Posterior cingulate gyrus (tissue), 11 donors: ENCODE measurements around the gene PDE4DIP.
"Not testable (repeated sequence)": the region's sequence is repeated elsewhere in the genome, so short reads cannot be mapped to it uniquely, and the experiment has no call there.

Experiments used
- DNase-seq, 10 donors: peaks; one replicate each; pipeline versions ENCODE4 v3.0.0 to v3.0.0-alpha.2; 2020 to 2021; ENCODE audit warnings: mixed read lengths in 3 of 10
- intact Hi-C: fragments of 100-400 bp; cut with DNase I; formaldehyde crosslinking; loops from one replicate; pipeline ENCODE4 v1.15.1; 2023

Gene PDE4DIP

DNA sequence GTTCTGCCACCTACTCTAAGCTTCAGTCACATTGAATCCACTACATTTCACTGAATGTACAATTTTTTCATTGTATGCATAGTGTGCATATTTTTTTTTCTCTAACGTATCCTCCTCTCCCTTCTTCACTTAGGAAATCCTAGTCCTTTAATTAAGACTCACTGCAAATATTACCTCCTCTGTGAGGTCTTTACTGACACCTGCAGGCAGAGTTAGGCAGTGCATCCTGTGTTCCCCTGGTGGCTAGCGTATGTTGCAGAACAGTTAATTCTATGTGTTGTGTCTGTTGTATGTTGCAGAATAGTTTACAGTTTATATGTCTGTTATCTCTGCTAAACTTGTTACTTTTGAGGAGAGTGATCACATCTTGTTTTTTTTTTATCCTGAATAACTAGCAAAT lies 121.9 kb downstream of the PDE4DIP start:
- DNase-seq, intact Hi-C loops: not testable (repeated sequence)

DNA sequence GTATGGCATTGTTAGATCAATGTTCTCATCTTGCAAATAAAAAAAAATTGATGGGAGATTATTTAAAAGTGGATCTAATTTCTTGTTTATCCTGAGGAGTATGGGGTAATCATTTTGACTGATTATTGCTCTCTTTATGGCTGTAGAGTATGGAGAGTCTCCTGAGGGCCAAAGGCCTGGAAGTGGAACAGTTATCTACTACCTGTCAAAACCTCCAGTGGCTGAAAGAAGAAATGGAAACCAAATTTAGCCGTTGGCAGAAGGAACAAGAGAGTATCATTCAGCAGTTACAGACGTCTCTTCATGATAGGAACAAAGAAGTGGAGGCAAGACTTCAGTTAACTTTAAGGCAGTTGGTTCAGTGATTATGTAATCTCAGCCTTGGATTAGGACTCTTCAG lies 123.4 kb downstream of the PDE4DIP start:
- intact Hi-C loops, DNase-seq: not testable (repeated sequence)

DNA sequence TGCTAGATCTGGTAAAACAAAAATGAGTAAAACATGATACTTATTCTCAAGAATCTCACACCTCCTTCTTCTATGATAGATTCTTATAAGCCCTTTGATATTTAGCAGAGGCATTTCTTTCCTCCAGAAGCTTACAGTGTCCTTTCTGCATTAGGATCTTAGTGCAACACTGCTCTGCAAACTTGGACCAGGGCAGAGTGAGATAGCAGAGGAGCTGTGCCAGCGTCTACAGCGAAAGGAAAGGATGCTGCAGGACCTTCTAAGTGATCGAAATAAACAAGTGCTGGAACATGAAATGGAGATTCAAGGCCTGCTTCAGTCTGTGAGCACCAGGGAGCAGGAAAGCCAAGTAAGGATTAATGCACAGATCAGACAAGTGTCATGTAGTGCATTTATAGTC lies 124.5 kb downstream of the PDE4DIP start:
- DNase-seq, intact Hi-C loops: not testable (repeated sequence)

DNA sequence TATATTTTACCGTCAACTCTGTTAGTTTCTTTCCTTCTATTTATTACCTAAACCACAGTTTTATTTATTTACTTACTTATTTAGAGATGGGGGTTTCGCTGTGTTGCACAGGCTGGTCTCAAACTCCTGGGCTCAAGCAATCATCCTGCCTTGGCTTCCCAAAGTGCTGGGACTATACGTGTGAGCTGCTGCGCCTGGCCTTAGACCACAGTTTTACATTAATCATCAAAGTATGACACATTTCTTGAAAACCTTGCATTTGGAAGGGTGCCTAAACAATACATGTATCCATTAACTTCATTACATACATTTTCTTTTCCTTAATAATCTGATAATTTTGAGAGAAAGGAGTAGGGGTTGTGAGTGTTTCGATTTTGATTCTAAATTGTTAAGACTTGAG lies 124.9 kb downstream of the PDE4DIP start:
- DNase-seq, intact Hi-C loops: not testable (repeated sequence)

DNA sequence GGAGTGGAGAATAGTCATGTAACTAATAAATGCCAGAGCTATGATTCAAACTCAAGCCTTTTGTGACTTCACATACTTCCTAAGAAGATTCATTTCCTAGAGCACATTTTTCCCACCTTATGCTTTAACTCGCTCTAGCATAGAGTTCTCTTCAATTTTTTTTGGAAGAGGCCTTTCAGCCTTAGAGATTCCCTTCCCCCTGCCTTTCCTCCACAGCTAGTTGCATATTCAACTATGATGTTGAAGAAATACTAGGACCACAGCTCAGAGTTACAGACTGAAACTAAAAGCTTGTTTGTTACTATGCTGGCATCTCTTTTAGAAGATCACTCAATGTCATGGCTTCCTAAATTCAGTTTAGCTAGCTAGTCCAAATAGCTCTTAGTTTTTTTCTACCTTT lies 131.2 kb downstream of the PDE4DIP start:
- DNase-seq, intact Hi-C loops: not testable (repeated sequence)

DNA sequence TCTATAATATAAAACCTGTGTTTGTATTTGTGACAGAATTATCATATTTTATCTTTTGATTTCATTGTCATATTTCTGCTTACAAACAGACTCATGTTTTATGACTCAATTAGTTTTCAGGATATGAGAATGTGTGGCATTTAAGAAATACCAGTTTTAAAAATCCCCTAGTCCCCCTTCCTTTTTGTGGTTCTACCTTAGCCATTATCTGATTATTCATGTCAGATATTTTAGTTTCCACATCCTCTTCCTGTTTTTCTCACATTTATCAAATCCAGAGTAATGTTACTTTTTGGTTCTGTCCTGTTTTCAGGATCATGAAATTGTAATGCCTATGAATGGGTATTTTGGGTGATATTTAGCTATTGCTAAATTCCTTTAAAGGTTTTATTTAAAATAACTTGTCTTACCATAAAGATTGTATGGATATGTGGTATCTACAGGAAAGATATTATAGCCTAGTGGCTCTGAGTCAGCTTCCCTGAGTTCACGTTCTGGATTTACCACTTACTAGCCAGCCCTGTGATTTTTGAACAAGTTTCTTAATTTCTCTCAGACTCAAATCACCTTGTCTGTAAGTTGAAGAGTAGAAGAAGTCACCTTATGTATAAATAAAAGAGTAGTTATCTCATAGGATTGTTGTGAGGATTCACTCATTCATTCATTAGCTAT lies 131.8 kb downstream of the PDE4DIP start:
- DNase-seq, intact Hi-C loops: not testable (repeated sequence)

DNA sequence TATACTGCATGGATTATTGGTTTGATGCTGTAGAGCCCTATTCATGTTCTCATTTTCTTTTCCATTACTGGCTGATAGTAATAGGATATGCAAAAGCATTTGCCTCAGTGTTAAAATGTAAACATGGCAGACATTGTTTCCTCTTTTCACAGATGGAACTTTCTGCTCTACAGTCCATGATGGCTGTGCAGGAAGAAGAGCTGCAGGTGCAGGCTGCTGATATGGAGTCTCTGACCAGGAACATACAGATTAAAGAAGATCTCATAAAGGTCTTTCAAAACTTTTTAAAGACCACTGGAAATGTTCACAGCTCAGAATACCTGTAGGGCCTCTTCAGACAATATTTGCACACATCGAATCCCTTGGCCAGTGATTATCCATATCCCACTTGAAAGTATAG lies 133.6 kb downstream of the PDE4DIP start:
- DNase-seq, intact Hi-C loops: not testable (repeated sequence)

DNA sequence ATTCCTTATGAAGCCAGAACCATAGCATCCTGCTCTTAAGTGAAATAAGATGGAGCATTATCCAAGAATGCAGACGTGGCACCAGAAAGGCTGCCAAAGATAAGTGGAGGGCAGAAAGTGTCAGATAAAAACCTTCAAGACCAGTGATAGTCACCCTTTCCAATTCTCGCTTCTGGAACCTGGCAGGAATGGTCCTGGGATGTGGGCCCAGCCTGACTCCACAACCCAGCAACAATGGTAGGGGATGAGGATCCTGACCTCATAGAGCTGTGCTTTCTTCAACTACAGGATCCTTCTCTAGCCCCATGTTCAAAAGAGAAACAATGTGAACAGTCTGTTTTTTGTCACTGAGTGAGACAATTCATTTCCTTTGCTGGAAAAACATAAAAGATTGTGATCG lies 145.2 kb downstream of the PDE4DIP start:
- intact Hi-C loops, DNase-seq: not testable (repeated sequence)

DNA sequence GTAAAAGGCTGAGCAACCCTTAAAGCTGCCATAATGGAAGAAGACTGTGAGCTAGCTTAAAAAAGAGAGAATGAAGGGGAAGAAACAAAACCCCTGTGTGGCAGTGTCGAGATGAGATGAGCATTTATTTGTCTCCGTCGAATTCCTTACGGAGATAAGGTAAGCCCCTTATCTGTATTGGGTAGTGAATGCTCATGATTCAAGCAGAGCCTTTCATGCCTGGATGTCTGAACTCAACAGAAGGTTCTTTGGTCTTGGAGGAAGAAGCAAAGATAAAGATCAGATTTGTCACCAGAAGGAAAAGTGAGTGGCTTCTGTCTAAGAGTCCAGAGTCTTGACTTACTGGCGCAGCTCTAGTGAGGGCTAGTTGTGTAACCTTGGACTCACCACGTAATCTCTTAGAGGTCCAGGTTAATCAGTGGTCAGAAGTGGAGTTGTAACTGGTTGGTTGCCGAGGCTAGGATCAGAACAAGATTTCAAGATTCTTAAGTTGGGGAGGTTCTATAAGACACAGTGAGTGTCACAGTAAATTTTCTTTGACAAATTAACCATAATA lies 146.1 kb downstream of the PDE4DIP start:
- DNase-seq, intact Hi-C loops: not testable (repeated sequence)

DNA sequence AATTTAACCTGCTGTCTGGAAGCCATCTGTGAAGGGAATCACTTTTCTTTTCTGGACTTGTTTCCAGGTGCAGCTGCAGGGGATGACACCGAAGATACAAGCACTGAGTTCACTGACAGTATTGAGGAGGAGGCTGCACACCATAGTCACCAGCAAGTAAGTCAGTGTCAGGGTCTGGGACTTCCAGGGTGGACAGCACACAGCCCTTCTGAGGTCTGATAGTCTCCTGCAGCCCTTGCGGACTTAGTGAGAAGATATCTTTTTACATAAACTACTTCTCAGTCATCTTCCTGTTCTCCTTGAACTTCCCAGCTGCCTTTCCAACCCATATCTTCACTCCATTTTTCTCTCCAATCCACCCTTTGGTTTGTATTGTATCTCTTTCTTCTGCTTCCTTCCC lies 147.6 kb downstream of the PDE4DIP start:
- DNase-seq, intact Hi-C loops: not testable (repeated sequence)

DNA sequence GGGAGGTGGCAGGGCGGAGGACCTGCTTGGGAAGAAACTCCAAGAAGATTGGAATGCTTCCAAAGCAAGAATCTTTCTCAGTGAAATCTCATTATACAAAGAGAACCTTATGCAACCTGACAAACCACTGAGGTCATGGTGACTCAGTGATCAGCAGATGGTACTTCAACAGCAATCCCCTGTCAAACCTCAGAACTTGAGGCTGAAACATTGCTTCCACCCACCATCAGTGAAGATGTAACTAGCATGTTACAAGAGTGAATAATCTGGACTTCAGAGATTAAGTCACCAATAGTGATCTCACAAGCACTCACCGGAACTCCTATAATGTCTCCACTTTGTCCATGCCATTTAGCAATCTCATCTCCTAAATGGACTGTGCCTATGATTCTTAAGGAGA lies 148.1 kb downstream of the PDE4DIP start:
- intact Hi-C loops, DNase-seq: not testable (repeated sequence)

DNA sequence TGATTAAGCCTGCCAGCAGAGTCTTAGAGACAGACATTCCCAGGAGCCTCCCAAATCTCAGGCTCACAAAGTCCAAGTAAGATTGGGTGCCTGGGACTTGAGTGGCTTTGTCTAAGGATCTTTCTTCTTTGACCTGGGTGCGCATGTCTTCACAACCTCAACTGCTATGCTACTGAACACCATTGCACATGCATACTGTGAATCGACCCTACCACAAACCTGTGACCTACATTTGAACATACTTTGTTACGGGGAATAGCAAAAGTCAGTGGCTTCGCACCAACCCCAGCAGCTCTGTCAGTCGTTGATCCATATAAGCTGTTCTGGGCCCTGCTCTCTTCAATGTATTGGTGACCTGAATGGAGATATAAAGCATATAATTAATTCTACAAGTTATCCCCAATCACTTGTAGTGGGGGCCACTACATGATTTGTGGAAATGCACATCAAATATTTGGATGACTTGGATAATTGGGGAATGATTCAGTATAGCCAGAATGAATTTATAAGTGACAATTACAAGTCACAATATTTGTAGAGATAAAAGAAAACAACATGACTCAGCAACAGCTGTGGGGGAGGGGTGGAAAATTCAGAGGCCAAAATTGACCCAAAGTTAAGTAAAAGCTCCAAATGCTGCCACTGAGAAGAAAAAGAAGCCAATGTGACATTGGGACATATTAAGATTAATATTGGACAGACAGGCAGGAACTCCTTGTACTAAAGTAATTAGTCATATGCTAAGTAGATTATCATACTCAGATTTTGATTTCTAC lies 152.4 kb downstream of the PDE4DIP start:
- intact Hi-C loops, DNase-seq: not testable (repeated sequence)

DNA sequence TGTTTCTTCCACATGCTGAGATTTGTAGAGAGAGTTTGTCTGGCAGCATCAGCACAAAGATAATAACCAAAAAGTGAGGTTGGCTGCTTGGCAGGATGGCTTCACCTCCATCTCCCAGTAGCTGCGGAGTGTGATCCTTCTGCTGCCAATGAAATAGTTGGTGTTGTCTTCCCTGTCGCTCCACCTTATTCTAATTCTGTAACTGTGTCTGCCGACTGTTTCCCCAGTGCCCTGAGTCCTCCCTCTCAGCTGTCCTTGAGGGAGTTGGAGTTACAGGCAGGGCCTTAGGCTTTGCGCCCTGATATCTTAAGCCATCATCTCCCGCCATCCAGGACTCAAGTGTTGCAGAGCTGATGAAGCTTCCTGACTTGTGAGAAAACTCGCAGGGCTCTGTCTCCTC lies 153.2 kb downstream of the PDE4DIP start:
- DNase-seq, intact Hi-C loops: not testable (repeated sequence)

DNA sequence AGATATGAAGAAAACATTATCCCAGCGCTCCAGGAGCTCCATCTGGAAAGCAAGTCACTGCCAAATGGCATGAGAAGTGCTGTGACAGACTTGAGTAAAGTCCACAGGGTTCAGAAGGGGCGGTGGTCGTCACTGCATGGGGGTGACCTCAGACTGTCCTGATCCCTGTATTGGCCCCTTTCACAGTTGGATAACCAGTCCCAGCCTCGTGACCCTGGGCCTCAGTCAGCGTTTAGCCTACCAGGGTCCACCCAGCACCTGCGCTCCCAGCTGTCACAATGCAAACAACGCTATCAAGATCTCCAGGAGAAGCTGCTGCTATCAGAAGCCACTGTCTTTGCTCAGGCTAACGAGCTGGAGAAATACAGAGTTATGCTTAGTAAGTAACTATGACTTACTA lies 158.4 kb downstream of the PDE4DIP start:
- intact Hi-C loops, DNase-seq: not testable (repeated sequence)

DNA sequence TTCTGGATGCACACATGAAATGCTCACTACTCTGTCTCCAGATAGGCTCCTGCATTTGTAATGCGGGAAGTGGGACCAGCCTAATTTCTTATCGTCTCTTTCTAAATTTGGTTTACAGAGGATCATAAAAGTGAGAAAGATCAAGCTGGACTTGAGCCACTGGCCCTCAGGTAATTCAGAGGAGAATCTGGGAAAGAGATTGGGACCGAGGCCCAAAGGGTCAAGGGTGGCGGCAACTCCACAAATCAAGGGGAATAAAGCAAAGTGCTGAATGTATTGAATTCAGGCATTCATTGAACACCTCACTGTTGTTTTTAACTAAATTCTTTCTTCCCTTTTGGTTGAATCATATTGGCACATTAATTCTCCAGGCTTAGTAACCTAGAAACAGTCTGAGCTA lies 164.1 kb downstream of the PDE4DIP start:
- DNase-seq, intact Hi-C loops: not testable (repeated sequence)

DNA sequence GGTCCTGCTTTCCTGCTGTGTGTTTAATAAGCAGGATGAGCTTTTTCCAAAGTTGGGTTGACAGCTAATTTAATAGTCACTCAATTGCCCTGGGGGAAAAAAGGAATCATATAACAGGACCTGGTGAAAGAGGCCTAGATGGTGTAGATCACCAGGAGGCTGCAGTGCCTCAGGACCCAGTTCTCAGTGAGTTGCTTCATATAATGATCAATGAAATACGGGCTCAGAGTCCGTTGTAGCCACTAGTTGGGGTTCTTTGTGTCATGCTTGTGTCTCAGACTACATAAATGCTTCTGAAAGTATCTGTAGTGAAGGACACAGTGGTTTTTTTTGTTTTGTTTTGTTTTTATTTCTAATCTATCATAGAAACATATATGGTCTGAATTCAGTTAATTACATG lies 164.5 kb downstream of the PDE4DIP start:
- DNase-seq, intact Hi-C loops: not testable (repeated sequence)

DNA sequence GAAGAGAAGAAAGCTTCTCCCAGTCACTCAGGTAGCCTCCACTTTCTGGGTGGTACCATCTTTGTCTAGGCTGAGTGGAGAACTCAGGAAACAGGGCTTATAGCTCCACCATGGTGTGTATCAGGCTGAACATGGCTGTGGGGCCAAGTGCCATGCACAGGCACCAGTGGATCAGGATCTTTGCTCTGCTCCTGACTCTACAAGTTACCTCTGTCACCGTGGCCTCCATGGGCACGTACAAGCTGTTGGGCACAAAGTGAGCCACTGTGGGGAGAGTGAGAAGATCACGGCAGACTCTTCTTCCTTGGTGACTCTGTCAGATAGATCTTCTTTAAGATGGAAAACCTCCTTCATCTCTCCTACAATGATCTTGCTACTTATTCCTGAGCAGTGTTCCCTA lies 165.5 kb downstream of the PDE4DIP start:
- peak in 1 of 10 donors; percentile 62 for DNase-seq
- intact Hi-C loops, result not testable (repeated sequence)

DNA sequence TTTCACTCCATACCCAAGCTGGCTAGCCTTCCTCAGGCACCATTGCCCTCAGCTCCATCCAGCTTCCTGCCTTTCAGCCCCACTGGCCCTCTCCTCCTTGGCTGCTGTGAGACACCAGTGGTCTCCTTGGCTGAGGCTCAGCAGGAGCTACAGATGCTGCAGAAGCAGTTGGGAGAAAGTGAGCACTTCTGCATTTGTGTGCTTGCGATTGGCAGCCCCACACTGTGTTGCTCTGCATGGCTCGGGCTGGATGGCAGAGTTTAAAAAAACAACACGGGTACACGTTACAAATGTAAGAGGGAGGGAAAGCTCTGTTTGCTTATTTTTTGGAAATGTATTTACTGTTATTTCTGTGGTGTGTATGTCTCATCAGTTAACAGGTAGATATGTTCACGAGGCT lies 168.4 kb downstream of the PDE4DIP start:
- DNase-seq, intact Hi-C loops: not testable (repeated sequence)

DNA sequence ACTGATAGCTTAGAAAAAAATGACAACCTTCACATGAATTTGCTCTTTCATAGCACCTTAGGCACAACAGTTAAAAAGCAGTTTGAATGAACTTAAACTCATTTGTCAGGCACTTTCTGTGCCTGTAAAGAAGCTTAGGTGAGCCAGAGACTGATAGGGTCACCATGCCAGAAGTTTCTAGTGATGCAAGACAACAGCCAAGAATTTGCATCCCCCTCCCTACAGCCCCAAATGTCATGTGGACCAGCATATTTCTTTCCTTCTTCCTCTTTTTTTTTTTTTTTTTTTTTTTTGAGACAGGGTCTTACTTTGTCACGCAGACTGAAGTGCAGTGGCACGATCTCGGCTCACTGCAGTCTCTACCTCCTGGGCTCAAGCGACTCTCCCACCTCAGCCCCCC lies 169.3 kb downstream of the PDE4DIP start:
- DNase-seq, intact Hi-C loops: not testable (repeated sequence)

DNA sequence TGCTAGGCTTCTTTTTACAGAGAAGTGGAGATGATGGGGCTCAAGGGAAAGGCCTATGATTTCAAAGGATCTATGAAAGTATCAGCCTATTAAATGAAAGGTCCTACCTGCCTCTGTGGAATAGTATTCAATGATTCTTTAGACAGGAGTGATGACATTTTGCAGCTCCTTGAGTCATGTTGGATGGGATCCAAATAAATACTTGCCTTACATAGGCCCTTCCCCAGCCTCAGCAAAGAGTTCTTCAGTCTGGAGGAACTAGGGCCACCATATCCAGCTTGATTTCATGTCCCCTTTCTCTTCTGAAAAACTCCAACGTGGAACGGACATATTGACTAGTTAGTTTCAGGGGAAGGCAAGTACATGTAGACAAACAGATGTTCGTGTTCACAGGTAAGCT lies 171.3 kb downstream of the PDE4DIP start:
- intact Hi-C loops, result not testable (repeated sequence)

DNA sequence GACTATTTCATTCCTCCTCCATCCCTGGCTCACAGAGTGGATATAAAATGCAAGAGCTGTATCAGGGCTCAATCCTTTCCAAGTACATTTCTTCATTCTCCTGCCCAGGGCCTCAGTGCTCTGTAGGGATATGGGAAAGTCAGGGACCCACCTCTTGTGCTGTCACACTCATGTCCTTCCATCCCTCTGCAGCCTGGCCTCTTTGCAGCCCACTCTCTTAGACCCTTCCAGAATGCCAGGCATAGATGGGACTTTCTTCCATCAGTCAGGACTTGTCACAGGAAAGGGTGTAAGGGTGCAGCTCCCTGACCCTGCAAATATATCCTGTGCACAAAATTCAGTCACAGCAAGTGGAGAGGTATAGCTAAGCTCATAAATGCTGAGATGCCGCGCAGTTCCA lies 172.4 kb downstream of the PDE4DIP start:
- DNase-seq, intact Hi-C loops: not testable (repeated sequence)

More for the DNA sequence above, 171.3 kb downstream of the PDE4DIP start:
- DNase-seq, result not testable (repeated sequence)
